GM21528 (cell line): ENCODE data around the gene SMYD1.

ENCODE experiments used
- ATAC-seq: cut with Tn5 transposase; IDR thresholded peaks from one replicate; pipeline ENCODE4 v1.9.1; 2021; ENCODE audit warnings: mild to moderate bottlenecking, moderate library complexity; ENCODE audit not compliant: unreplicated experiment, low FRiP score

The SMYD1 gene

GRCh38 chr2:88139203-88139702, 71.6 kb downstream of the SMYD1 start:
- ATAC-seq = no peak

GRCh38 chr2:88139804-88140203, 72.2 kb downstream of the SMYD1 start:
- ATAC-seq = no peak

- no peak for ATAC-seq
Measured at GRCh38 chr2:88141952-88142351, 74.3 kb downstream of the SMYD1 start.

GRCh38 chr2:88144271-88144670, 76.6 kb downstream of the SMYD1 start:
- no peak for ATAC-seq

GRCh38 chr2:88144914-88145497, 77.4 kb downstream of the SMYD1 start:
- ATAC-seq = no peak

- no peak for ATAC-seq
Measured at GRCh38 chr2:88146590-88146989, 79.0 kb downstream of the SMYD1 start.

GRCh38 chr2:88147145-88147544, 79.5 kb downstream of the SMYD1 start:
- no peak for ATAC-seq

GRCh38 chr2:88148929-88149438, 81.4 kb downstream of the SMYD1 start:
- ATAC-seq = no peak

- ATAC-seq = no peak
Measured at GRCh38 chr2:88159481-88159880, 91.9 kb downstream of the SMYD1 start.

- ATAC-seq = no peak
Measured at GRCh38 chr2:88159955-88160415, 92.4 kb downstream of the SMYD1 start.

GRCh38 chr2:88160517-88160916, 92.9 kb downstream of the SMYD1 start:
- ATAC-seq = no peak

- no peak for ATAC-seq
Measured at GRCh38 chr2:88161446-88162244, 94.0 kb downstream of the SMYD1 start.
